Stimulated activated naive CD4-positive, alpha-beta T cell treated with Interleukin-2 at 50 U/mL for 16 hours (primary cell): ENCODE data around the gene ZNF687.

Experiments used
- DNase-seq: peaks from one replicate; lab custom pipeline; 2025; lab: John Stamatoyannopoulos, UW

Gene ZNF687

DNA sequence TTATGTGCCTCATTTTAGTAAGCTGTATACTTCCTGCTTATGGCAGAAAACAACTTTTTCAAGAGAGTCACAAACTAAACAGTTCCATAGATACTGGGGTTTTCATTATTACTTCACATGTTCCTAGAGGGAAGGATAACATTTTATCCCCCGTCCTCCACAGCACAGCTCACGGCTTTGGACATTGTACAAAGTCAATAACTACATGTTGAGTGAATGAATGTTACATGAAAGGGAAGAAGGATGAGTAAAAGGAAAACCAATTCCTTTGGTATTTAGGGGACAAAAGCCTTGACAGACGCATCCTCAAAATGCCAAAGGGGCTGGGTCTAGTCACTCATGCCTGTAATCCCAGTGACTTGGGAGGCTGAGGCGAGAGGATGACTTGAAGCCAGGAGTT lies 30.3 kb downstream of the ZNF687 start:
- no peak for DNase-seq

DNA sequence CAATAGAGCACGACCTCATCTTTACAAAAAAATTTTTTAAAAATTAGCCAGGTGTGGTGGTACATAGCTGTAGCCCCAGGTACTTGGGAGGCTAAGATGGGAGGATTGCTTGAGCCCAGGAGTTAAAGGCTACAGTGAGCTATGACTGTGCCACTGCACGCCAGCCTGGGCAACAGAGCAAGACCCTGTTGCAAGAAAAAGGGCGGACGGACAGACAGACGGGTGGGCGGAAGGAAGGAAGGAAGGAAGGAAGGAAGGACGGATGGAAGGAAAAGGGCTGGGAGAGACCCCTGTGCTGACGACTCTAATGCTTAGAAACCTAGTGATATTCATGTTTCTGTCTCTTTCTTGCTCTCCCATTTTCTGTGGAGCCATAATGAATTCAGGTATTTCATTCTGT lies 30.7 kb downstream of the ZNF687 start:
- no peak for DNase-seq

DNA sequence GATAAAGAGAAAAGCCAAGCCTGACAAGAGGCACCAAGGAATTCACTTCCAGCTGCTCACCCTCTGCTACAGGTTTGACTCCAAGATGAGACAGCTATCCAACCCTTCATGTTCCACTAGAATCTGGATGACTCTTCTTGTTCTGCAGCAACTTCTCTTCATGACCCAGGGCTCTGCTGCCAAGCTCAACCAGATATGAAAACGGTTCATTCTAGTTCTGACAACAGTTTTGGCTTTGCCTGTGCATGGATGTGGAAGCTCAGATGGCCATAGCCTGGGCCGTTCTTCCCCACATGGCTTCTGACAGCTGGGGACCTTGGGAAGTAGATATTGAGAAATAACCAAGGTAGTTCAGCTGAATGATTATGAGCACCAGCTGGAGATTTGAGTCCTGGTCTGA lies 31.4 kb downstream of the ZNF687 start:
- DNase-seq = no peak

DNA sequence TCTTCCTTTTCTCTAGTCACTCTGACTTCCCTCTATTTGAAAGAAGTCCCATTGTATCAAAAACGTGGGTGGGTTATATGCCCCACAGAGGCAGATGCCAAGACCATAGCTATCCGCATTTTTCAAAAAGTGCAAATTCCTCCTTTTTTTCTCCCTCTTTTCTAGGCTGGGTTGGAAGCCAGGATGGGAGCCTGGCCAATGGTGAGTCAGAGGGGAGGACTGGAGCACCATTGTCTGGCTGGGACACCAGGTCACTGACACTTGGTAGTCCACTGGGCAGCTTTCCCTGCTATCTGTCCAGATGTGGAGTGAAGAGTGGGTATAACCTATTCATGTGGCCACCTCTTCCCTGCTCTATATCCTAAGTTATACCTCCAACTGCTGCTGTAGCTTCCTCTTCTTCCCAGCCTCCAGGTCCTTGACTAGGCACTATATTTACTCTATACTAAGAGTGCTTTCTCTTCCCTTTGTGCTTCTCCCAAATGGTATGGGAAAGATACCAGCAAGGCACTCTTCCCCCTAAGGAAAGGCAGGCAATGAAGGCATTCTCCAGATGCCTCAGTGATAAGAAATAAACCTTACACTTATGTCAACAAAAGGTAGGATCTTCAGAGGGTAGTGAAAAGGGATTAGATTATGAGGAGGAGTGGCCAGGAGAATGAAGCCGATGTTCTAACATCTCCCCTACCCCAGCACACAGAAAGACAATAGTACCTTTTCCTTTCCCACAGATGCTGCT lies 32.2 kb downstream of the ZNF687 start:
- DNase-seq = no peak

DNA sequence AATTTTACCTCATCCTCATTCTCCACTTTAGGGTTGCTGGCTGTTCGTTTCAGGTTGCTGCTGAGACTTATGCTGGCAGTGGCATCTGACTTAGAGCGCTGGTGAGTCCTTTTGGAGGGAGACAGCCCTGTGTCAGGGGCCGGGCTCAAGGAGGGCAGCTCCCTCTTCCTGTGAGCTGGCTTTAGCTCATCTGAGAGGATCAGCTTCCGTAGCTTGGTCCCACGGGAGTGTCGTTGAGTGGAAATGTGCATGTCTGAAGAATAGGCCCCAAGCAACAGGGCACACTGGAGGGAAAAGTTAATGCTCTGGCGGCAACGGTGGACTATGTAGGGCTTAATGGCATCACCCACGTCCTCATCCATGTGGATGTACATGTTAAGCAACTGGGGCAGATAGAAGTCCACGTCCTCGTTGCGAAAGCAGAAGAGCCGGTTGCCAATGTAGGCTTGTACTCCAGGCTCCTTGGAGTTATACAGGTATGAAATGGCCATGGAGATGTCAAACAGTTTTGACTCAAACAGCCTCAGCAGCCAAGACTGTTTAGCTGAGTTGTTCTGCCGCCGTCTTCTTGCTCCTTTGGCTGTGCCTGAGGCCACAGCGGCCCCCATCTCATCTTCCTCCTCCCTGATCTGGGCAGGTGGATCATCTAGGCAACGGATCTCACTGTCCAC lies 33.6 kb downstream of the ZNF687 start:
- no peak for DNase-seq

DNA sequence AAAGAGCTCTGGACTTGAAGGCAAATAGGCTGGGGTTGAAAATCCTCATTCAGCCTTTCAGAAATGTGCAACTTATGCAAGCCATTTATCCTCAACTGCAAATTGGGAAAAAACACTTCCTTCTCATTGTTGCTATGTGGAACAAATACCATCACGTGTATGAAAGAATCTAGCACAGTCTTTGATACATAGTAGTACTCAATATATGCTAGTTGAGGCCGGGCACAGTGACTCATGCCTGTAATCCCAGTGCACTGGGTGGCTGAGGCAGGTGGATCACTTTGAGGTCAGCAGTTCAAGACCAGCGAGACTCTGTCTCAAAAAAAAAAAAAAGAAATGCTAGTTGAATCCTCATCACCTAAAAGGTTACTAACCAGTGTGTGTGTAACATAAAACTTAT lies 36.9 kb downstream of the ZNF687 start:
- DNase-seq = no peak

DNA sequence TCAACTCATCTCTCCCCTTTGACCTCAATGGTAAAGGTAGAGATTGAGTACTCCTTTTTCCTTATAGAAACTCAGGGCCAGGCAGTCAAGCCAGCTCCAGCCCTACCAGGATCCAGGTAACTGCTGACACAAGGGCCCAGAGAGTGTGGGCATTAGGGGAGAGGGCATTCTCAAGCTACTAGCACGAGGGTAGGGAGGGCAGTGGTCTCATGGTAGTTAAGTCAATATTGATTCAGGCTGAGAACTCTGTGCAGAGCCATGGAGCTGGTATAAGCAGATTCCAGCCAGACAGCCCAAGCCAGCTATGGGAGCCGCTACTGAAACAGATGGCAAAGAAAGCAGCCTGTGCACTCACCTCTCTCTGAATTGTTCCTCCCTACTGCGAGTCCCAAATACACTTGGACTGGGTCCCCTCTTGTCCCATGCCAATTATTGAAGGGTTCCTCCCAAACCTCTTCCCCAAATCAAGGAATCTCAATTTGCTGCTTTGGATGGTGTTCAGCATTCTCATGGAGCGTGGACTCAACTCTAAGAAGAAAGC lies 42.4 kb downstream of the ZNF687 start:
- no peak for DNase-seq

DNA sequence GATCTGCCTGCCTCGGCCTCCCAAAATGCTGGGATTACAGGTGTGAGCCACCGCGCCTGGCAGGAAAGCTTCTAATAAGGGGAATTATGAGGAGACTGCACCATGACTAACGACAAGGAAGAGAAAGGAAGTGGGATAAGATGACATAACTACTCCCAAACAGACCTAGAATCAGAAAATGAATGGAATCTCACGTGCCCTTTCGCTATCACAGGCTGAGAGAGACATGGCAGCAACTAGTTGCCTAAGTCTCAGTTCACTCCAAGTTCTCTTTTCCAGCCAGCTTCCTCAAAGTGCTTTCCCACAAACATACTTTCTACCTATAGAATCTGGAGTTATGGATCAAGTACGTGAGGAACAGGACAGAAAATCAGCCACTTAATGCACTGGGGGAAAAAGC lies 43.1 kb downstream of the ZNF687 start:
- no peak for DNase-seq

DNA sequence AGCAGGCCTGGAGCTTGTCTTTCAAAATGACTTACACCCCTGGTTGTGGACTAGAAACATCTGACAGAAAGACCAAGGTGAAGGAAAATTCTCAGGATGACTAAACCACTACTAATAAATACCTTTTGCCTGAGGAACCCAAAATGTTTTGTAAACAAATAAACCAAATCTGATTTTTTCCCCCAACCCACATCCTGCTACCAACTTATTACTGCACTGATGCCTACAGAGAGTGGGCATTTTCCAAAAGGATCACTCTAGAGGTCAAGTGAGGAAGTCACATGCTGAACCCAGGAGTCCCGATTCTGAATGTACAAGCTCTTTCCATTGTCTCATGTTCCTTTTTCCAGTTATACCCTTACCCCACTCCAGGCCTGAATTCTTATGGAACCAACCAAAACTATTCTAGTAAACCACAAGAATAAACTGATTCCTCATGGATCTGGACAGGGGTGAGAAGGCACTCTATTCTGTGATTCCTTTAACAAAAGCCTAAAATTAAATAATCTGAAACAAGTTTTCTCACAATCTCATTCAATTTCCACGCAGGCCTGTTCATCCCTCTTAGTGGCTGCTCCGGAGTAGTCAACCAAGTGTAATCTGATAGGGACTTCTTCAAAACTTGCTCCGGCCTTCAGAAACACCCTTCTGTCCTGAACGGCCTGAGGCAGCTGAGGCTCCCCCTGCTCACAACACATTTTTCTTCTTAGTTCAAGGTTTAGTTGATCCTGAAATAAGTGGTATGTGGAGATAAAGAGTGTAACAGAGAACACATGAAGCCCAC lies 43.7 kb downstream of the ZNF687 start:
- DNase-seq = no peak

DNA sequence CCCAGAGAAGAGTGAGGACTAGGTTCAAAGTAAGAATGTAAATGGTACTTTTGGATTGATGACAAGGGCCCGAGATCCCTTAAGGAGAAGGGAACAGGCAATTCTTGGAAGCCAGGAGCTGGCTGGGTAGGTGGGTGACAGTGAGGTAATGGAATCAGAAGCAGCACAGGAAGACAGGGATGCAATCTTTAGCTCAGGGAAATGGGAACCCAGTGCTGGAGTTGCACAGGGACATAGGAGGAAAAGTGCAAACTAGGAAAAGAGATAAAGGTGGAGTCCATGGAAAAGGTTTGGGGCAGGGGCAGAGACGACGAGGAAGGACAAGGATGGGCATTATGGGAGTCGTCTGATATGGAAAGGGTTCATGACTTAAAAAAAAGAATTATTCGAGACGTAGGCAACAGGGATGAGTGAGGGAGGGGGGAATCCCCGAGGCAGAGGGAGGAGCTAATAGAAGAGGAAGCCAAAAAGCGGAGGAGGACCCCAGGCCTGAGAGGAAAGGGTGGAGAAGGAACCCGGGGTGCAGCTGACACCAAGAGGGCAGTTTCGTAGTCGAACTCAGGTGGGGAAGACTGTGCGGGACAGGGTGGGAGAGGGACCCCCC lies 44.6 kb downstream of the ZNF687 start:
- DNase-seq = peak; percentile 57

DNA sequence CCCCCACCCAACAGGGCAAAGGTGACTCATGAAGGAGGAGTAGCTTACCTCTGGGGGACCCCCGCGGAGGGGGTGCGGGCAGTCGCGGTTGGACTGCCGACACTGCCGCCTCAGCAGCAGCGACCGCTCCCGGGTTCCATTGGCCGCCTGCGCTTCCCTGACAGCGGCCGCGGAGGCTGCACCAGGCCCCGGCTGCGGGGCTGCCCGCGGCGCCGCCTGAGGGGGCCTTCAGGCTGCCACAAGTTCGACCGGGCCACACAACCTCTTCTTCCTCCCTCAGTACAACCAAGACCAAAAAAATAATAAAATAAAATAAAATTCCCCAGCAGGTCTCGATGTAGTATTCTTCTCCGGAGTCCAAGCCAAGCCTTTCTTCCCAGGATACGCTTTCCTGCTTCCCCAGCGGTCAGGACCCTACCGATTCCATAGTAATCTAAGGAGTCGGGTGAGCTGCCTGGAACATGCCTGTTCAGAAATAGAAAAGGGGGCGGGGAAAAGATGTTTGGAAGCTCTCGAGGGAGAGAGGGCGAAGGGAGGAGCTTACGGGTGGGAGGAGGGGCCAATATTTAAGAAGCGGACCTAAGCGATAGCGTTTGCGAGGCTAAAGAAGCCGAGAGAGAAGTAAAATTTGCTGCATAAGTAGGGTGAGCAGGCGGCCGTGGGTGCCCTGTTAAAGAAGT lies 45.3 kb downstream of the ZNF687 start, which contains the start of gene PI4KB:
Gene PI4KB, minus strand, starts transcription at position 194 of the 680 bp plus-strand sequence. CDS start 10,935 bp downstream, outside the sequence.
- peak; percentile 88 for DNase-seq

DNA sequence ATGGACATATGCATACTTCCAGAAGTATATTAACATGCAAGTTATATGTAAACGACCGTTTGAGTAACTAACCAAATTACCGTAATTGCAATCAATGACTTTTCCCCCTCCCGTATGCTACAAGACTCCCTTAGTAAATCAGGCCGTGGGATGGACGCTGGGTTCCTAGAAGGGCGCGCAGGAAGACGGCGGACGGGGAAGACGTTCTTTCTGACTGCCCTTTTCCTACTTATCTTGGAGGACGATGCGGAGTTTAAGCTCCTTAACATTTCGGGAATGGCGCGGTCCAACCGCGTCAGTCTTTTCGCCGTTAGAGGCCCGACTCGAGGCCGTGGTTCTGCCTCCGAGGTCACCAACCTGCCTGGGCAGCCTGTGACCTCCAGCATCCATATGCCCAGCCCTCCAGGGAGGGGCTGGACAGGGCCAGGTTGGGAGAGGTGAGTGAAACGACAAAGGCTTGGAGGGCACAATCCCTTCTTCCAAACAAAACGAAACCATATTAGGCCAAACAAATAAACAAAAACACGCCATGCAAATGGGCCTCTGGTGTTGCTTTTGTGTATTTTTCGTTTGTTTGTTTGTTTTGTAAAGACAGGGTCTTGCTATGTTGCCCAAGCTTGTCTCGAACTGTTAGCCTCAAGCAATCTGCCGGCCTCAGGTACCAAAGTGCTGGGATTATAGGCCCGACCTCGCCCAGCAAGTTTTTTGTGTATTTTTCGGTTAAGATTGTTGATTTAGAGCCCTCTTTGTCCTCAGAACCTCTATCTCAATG lies 46.0 kb downstream of the ZNF687 start:
- DNase-seq = no peak

DNA sequence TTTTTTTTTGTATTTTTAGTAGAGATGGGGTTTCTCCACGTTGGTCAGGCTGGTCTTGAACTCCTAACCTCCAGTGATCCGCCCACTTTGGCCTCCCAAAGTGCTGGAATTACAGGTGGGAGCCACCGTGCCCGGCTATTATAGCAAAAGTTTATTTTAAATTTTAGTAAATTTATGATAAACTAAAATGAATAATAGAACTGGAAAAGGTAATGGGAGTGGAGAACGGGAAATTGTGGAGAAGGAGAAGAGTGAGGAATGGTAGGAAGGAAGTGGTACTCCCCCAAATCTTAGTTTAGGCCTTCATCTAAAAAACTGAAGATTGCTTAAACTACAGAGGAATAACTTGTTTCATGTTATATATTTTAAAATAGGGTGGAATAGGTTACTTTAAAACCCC lies 52.7 kb downstream of the ZNF687 start:
- no peak for DNase-seq

DNA sequence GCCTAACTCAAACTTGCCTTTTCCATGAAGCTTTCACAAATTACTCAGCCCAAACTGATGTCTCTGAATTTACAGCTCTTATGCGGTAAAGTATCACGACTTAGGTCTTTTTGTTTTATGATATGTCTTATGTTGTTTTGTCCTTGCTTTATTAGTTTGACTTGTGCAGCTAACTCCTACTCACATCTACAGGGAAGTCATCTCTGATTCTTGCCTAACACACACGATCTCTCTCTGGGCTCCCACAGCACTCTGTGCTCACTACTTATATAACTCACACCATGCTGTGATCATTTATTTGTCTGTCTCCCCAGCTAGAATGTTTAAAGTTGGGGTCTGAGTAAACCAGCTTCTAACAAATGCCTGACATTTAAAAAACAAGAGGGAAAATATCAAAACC lies 54.5 kb downstream of the ZNF687 start:
- DNase-seq = no peak

DNA sequence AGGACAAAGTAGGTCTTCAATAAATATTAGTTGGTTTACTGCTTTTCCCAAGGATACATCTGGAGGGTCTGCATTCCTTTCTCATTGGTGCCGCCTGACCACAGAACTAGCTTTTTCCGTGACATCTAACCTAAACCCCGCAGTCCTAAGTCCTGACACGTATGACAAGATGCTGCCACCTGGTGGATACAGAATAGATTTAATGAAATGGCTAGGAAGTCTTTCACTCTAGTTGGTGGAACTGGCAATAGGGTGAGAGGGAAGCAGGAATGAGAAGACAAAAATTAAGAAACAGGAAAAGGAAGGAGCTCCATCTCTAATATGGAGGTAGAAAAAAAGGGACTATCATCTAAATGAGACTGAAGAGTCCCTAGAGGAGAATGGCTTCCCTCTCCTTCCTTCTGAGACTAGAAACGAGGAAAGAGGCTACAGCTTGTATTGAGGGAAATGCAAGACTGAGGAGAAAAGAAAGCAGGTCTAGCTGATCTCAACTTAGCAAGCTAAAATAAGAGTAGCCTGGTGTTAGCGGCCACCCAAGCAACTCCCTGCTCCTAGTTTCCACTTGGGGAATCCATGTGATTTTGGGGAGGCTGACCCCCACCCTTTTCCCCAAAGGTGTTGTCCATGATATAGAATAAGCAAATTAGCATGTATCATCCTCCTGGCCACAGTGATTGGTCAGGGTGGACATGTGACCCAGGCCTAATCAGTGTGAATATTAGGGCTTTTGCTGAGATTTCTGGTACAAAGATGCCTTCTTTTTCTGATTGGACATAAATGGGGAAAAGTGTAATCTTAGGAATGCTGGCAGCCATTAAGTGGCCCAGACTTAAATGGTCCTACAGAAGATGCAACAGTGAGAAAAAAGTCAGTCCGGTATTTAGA lies 59.0 kb downstream of the ZNF687 start:
- DNase-seq = peak; percentile 7
